GM19438 (cell line): ENCODE data around the gene SPACA7.
"Not testable (repeated sequence)": the region's sequence is repeated elsewhere in the genome, so short reads cannot be mapped to it uniquely, and the experiment has no call there.

Experiments
- ATAC-seq: cut with Tn5 transposase; IDR thresholded peaks from one replicate; pipeline ENCODE4 v1.9.1; 2021; ENCODE audit warnings: low read depth; ENCODE audit not compliant: unreplicated experiment

Gene SPACA7

DNA sequence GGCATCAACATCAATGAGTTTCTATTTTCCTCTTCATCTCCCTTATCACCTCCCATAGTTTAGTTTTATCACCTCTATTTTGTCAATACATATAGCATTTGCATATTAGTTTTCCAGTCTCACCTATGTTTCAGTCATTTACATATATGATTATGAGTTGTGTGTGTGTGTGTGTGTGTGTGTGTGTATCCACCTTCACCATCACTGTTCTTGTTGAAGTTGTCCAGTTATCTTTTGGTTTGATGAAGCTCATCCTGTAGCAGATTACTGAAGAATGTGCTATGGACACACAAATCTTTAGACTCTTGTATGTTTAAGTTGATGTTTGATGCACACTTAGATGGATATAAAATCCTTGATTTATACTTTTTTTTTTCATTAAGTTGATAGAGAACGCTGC, 40.5 kb downstream of the SPACA7 start:
- no peak for ATAC-seq

- ATAC-seq = no peak
Observed at GRCh38 chr13:112417079-112417478, 40.9 kb downstream of the SPACA7 start.

DNA sequence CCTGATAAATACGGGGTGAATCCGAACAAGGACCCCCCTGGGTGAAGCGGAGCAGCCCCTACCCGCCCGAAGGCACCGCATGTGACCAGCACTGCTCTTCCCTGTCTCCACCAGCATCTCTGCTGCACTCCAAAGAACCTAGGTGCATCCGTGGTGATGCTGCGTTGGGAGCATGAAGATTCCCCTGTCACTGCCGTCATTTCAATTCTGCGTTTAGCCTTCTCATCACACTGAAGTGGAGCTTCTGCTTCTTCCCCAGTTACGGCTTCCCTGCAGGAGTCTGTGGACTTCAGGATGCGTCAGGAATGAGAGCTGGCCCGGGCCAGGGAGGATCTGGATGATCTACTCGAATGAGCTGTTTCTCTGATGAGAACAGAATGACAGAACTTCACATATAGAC, 47.9 kb downstream of the SPACA7 start:
- no peak for ATAC-seq

- no peak for ATAC-seq
Observed at GRCh38 chr13:112428704-112429103, 52.5 kb downstream of the SPACA7 start.

- ATAC-seq = no peak
Observed at GRCh38 chr13:112431734-112432133, 55.6 kb downstream of the SPACA7 start.

- not testable (repeated sequence) for ATAC-seq
Observed at GRCh38 chr13:112432734-112433133, 56.6 kb downstream of the SPACA7 start.

GRCh38 chr13:112433517-112433916, 57.4 kb downstream of the SPACA7 start:
- ATAC-seq = not testable (repeated sequence)

GRCh38 chr13:112434032-112434431, 57.9 kb downstream of the SPACA7 start:
- ATAC-seq = no peak

DNA sequence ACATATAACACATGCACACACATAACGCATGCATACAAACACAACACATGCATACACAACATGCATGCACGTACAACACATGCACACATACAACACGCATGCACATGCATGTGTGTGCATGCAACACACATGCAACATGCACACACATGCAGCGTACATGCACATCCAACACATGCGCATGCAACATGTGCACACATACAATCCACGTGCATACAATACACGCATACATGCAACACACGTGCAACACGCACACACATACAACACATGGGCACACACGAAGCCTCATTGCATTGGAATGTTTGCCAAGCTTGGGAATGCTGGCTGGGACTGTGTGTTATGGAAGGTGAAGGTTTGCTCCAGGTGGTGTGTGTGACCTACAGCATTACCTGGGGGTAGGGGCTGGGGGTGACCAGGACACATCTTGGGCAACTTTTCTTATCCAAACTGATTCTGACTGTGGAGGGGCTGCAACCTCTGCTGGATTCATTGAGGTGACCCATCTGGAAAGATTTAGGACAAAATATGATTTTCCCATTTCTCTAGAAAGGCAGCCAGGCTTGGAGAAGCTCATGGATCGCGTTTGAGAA, 58.9 kb downstream of the SPACA7 start:
- no peak for ATAC-seq

DNA sequence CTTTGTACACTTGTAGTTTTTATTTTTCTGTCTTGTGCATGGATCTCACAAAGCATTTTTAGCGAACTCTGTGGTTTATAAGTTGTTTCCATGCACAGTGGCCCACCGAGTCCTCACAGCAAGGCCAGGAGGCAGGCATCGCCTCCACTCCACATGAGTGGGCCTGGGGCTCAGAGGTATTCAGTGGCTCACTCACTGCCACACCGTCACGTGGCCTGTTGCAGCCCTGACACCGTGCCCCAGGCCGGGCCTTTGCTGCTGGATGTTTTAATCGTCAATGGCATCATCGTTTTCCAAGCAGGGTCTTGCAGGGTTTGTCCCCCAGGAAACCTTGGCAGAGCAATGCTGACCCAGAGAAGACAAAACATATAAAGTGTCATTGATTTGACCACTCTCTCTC, 59.8 kb downstream of the SPACA7 start:
- no peak for ATAC-seq

DNA sequence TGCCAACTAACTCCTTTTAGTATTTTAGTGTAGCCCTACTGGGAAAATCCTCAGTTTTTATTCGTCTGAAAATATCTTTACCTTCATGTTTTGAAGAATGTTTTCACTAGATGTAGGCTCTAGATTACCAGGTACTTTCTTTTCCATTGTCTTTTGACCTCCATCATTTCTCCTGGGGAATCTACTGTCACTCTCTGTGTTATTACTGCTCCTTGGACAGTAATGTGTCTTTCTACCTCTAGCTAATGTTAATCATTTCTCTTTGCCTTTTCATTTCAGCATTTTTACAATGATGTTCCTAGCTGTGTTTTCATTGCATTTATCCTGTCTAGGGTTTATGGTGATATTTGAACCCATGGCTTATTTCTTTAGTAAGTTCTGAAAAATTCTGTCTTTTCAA, 61.9 kb downstream of the SPACA7 start:
- no peak for ATAC-seq

GRCh38 chr13:112438515-112438914, 62.4 kb downstream of the SPACA7 start:
- no peak for ATAC-seq

- ATAC-seq = no peak
Observed at GRCh38 chr13:112441226-112441625, 65.1 kb downstream of the SPACA7 start.

DNA sequence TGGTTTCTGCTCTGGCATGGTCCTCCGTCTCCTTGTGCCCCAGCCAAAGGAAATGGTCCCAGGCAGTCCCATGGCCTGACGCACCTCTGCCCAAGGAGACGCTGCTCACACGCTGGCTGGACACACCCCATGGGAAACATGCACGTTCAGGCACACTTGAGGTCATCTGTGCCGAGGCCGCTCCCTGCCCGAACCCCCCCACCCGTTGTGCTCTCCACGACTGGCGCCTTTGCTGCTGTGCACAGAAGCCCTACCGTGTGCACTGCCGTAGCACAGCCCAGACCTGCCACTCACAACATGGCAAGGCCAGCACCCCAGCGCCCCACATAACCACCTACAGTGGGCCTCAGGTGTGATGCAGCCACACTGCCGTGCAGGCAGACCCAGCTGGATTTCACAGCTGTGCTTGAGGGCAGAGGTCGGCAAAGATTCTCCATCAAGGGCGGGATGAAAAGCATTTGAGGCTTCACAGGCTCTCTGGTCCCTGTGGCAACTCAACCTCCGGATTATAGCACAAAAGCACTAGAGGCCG, 65.7 kb downstream of the SPACA7 start:
- no peak for ATAC-seq

- ATAC-seq = no peak
Observed at GRCh38 chr13:112442483-112443090, 66.4 kb downstream of the SPACA7 start.

DNA sequence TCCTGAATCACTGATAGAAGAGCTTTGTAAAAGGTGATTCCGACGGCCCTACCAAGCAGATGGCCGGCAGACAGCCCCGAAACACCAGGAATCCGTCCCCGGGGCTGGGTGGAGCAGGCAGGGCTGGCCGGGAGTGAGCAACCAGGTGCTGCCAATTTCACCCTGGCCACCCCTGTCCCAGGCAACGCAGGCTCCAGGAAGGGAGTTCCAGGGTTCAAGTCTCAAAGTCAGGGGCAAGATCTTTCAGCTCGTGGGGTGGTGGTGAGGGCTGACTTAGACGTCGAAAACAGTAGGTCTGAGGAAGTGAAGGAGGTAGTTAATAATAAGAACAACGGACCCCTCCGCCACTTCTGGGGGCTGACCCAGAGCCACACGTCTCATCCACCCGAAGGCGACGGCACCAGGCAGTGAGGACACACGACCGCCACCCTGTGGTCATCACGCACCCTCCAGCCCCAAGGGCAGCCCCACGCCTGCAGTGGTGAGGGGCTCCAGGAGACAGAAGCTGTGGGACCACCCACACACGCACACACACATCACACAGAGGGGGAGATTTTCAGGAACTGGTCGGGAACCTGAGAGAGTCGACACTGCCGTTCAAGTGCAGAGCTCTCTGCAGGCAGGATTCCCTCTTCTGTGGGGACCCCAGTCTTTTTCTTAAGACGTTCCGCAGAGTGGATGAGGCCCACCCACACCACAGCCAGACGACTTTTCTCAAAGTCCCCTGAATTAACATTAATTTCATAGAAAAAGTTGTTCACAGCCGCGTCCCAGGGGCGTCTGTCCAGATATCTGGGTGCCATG, 67.2 kb downstream of the SPACA7 start:
- ATAC-seq = no peak

DNA sequence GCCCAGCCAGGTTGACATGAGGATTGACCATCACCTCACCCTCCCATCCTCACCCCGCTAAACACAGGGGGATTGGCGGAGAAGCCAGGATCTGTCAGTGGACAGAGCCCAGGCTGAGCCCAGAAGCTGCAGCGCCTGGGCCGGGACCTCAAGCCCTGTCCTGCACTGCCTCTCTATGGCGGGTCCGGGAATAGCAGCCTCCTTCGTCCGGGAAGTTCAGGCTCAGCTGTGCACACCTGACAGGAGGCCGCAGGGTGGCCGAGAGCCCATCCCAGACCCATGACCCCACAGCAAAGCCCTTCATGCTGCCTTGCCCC, 67.8 kb downstream of the SPACA7 start:
- ATAC-seq = peak; percentile 73

- ATAC-seq = no peak
Observed at GRCh38 chr13:112444416-112445399, 68.6 kb downstream of the SPACA7 start.

GRCh38 chr13:112445411-112446271, 69.5 kb downstream of the SPACA7 start:
- no peak for ATAC-seq
